HG02973 (cell line): ENCODE measurements around the gene MDH2.
"Not testable (repeated sequence)": the region's sequence is repeated elsewhere in the genome, so short reads cannot be mapped to it uniquely, and the experiment has no call there.

Experiments used
- ATAC-seq: cut with Tn5 transposase; IDR thresholded peaks from one replicate; pipeline ENCODE4 v1.9.1; 2021; ENCODE audit warnings: moderate library complexity; ENCODE audit not compliant: unreplicated experiment

Gene MDH2

DNA sequence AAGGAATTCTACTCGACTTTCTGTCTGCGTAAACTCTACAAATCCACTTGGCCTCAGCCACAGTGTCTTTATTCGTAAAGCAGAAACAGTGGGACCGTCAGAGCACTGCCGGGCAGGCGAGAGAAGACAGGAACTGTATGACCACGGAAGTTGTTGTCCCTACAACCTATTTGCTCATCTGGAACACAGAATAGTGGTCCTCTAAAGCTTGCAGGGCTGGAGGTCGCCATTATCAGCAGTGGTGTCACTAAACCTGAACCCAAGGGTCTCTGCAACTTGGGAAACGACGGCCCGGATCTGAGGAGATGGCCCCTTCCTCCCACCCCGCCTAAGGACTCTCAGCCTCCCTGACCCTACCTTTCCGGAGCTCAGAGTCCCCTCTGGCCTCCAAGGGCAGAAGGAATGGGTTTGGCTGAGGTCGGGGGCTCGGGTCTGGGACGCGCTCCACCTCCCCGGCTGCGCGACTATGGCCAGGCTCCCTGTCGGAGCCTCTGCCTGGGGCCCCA is 548 bp upstream of the MDH2 start:
- no peak for ATAC-seq

DNA sequence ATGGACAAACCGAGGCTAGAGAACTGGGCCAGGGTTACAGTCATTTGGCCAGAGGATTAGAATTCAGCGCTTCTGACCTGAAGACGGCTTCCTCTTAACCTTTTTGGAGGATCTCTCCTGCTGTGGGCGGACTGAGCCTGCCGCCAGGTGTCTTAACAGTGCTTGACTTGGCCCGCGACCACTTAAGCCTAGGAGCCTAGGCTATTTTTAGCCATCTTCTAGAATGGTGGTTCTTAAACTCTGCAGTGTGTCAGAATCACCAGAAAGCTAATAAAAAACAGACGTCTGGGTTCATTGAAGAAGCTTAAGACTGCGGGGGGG is 722 bp downstream of the MDH2 start:
- no peak for ATAC-seq

DNA sequence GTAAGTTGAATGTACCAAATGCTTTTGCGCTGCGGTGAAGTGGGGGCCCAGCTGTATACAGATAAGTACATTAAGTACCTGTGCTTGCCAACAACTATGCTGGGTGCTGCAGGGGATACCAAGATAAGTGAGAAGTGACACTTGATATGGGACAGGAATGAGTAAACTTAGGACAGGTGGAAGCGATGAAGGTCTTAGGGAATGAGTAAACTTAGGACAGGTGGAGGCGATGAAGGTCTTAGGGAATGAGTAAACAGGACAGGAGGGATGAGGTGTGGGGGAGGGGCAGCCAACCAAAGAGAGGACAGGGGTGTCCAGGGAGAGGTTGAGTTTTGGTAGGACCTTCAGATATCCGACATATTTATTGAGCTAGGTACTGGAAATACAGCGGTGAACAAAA is 1.4 kb downstream of the MDH2 start:
- no peak for ATAC-seq

DNA sequence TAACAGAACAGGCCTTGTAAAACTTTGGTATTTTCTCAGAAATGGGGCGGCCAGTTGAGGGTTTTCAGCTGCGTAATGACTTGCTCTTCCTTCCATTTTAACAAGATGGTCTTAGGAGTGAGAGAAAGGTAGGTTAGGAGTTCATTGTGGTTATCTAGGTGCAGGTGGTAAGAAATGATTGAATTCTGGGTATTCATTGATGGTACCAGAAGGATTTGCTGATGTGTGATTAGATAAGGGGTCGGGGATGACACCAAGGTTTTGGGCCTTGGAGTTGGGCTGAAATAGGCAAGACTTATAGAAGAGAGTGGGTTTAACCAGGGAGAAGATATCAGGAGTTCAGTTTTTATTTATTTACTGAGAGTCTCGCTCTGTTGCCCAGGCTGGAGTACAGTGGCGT is 2.6 kb downstream of the MDH2 start:
- ATAC-seq, result no peak

DNA sequence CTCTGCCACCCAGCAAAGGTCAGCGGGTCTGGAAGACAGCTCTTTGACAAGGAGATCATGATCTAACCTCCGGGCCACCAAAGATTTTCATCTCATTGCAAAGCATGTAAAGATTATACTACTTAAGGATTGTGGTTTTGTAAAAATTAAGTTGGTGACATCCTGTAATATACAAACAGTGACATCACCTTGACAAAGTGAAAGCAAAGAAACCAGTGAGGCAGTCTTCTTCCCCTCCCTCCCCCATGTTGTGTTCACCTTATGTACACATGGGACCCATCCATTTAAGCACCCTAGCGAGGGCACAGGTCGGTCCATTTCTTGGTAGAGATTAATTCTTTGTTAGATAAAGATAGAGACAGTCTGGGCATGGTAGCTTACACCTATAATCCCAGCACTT is 3.9 kb downstream of the MDH2 start:
- no peak for ATAC-seq

DNA sequence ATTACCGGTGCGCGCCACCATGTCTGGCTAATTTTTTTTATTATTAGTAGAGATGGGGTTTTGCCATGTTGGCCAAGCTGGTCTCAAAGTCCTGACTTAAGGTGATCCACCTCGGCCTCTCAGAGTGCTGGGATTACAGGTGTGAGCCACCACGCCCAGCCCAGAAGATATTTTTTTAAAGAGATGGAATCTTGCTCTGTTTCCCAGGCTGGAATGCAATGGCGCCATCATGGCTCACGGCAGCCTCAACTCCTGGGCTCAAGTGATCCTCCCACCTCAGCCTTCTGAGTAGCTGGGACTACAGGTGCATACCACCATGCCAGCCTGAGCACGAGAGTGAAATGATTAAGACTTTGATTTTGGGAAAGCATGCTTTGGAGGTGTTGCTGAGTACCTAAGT is 4.8 kb downstream of the MDH2 start:
- not testable (repeated sequence) for ATAC-seq

DNA sequence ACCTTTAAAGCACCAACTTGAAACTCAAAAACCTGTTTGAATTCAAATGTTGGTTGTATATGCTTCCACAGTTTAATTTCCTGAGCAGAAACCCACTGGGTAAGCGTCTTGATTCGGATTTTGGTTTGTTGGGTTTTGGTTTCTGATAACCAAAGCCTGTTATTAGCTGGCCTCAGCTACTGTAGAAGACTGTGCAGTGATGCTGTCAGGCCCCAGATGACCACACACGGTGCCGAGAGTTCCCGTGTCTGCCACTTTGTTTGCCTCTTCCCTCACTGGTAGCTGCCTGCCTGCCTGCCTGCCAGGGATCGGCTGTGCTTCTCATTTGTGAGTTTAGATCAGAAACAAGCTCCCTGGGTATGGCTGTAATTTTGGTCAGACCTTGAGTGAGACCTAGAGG is 5.6 kb downstream of the MDH2 start:
- ATAC-seq, result no peak

DNA sequence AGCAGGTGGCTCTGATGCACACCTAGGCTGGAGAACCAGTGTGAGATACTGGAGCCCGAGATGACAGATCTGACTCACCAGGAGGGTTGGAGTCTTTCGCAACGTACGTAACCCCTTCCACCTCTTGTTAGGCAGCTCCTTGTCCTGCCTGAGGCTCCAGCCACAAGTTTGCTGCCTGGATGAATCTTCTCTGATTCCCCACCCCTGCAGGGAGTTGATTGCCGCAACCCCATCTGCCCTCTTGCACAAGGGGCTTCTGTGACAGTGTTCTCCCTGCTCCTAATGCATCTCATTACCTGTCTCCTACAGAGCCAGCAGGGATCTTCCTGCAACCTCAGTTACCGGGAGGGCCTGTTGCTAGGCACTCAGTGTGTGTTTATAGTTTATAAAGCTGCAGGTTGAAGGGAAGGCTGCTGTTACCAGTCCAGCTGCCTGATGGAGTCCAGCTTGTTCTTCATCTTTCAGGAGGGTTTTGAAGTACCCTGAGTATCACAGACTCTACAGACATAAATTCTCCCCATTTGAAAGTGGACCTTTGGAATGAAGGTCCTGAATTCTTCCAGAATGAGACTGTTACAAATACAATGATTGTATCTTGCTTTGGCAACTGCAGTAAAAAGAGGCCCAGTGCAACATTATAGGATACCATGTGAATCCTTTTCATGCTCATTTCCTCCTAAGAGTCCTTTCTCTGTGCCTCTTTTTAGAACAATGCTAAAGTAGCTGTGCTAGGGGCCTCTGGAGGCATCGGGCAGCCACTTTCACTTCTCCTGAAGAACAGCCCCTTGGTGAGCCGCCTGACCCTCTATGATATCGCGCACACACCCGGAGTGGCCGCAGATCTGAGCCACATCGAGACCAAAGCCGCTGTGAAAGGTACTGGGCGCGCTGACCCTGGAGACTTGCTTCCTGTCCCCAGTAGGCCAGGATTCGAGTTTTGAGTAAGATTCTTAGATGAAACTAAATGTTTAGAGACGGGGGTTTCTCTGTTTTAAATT is 6.5 kb downstream of the MDH2 start:
- no peak for ATAC-seq

DNA sequence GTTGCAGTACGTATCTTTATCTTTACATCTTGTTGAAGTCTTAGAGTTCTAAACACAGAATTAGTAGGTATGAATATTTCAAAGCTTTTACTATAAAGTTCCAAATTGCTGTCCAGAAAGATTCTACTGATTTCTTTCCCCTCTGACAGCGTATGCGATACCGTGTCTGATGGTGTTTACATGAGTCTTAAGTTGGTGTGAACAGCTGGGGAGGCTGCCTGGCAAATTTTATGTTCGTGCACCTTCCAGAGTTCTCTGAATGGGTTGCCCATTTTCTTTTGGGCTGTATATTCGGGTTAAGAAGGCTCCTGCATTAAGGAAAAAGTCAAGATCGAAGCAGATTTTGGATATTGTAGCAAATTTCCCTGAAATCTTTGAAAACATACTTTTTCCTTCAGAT is 8.3 kb downstream of the MDH2 start:
- ATAC-seq, result no peak

DNA sequence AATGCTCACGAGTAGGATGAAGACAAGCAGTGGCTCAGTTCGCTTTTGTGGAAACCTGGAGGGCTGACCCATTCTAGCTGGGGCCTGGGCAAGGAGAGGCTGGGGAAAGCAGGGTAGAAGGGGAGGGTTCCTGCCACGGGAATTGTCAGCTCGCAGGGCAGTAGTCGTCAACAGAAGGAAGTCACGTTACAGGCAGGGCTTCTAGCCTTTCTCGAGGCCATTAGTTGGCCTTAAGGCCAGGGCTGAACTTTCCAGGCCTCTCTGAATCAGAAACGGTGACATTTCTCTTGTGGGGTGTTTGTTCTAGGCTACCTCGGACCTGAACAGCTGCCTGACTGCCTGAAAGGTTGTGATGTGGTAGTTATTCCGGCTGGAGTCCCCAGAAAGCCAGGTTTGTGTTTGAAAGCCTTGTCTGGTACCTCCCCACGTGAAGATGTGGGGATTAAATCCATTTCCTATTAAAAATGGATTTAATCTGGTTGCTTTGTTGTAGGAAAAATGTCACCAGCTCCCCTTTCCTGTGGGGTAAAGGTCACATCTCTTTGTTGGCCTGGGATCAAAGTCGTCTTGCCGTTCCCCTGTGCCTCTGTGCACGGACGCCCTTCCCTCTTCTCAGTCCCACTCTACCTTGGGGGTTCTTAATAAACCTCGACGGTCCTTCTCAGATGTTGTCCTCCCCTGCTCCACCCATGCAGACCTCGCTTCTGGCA is 9.4 kb downstream of the MDH2 start:
- ATAC-seq, result no peak

DNA sequence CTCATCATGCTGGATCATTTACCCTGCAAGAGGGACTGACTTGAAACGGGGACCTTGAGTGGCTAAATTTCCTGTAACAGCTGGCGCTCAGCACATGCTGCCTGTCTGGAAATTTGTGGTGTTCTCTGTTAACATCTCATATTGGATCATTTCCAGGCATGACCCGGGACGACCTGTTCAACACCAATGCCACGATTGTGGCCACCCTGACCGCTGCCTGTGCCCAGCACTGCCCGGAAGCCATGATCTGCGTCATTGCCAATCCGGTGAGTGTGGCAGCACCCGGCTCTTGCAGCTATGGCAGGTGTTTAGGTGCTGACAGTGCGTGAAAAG is 9.9 kb downstream of the MDH2 start:
- ATAC-seq, result no peak

DNA sequence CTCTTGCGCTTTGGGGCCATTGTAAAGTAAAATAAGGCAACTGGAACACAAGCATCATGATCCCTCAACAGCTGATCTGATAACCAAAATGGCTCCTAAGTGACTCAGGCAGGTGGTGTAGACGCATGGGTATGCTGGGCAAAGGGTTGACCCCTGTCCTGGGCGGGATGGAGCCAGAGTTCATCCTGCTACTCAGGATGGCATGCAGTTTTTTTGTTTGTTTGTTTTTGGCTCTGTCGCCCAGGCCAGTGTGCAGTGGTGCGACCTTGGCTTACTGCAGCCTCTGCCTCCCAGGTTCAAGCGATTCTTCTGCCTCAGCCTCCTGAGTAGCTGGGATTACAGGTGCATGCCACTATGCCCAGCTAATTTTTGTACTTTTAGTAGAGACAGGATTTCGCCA is 10.8 kb downstream of the MDH2 start:
- ATAC-seq, result not testable (repeated sequence)

DNA sequence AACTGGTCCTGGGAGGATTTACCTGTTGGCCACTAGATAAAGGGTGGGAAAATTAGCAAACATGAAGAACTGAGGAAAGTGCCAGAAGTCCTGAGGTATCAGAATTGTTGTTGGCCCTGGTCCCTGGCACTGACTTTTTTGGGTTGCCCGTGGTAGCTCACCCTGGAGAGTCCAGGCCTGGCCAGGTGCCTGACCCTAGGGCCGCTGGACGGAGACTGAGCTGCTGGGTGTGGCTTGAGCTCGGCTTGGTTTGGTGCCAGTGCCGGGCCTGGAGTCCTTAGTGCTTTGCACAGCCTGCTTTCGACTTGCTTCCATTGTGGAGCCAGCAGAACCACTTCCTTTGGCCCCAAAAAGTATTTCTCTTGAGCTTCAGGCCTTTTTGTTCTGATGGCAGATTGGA is 12.9 kb downstream of the MDH2 start:
- no peak for ATAC-seq

DNA sequence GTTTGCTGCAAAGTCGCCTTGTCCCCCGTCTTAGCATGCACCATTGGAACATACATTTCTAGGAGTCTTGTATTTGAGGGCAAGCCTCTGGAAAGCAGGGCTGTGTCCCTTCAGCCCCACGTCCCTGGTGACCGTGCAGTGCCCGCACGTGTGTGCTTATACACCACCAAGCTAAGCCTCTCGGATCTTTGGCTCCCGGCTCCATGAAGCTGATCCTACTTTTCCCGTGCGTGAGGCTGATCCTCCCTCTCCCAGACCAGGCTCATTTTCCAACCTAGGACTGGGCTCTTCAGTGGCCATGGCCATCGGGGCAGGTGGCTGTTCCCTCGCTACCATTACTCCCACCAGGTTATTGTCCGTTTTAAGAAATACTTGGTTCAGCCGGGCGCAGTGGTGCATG is 14.3 kb downstream of the MDH2 start:
- no peak for ATAC-seq

DNA sequence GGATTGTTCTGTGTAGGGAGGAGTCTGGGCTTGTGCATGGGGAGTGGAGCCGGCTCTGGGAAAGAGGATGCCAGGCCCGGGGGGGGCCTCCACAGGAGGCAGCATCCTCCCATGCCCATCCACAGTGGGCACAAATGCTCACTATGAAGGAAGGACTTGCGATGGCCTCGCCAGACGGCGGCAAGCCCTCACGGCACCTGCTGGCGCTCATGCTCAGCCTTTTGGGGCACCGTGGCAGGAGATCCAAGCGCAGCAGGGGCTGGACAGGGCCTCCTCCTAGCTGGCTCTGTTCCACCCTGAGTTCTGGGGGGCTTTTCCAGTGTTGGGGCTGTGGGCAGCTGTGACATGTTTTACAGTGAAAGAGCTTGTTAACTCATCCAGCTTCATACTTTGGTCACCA is 15.2 kb downstream of the MDH2 start:
- no peak for ATAC-seq

DNA sequence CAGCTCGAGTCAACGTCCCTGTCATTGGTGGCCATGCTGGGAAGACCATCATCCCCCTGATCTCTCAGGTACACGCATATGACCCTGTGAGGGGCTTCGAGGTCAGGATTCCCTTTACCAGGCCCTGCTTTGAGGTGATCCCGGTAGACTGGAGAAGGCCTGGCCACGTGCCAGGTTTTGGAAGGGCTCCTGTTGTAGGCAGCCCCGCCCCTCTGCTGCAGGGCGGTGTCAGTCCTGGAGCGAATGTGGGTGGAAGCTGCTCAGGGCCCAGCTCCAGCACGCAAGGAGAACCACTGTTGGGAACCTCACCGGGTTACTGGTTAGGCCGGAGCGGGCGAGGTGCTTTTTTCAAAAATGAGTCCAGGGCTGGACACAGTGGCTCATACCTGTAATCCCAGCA is 15.6 kb downstream of the MDH2 start:
- ATAC-seq, result no peak

DNA sequence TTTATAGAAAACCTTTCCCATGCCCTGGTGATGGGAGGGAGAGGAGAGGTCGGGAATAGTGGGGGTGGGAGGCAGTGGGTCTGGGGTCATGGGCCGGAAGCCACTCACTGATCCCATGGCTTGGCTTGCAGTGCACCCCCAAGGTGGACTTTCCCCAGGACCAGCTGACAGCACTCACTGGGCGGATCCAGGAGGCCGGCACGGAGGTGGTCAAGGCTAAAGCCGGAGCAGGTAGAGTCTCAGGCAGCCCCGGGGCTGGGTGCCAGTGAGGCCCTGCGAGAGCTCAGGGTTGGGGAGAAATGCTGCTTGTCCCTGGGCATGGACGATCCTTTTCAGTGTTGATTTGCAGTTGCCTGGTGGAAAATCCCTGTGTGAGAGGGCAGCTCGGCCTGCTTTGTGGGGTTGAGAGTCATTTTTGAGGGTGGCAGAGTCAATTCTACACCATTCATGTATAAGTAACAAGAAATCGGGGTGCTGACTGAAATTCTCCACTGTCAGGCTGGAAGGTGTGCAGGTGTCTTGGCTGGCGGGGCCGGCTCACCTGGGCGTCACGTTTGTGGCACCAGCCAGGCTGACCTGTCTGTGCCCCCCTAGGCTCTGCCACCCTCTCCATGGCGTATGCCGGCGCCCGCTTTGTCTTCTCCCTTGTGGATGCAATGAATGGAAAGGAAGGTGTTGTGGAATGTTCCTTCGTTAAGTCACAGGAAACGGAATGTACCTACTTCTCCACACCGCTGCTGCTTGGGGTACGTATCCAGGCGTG is 16.5 kb downstream of the MDH2 start:
- no peak for ATAC-seq

DNA sequence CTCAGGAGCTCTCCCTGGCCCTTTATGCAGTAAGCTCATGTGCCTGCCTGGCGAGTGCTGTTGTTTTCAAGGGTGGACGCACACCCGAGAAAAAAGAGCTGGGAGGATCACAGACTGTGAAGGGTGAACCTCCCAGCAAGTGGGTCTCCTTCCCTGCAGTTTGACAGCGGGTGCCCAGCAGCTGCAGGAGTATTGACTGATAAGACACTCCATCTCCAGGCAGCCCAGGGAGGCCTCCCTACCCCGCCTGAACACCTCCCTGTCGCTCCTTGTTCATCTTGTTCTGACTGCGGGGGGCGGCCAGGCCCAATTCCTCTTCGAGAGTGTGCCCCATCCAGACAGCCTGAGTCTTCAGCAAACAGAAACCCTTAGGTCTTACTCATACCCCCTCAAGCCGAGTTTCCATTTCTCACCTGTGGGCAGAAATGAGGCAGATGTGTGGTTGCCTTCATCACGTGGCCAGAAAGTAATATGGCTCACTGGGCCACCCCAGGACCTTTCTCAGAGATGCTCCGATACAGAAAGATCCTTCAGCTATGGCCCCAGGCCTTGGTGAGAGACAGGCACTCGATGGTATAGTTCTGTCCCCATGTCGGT is 17.2 kb downstream of the MDH2 start:
- ATAC-seq, result no peak

DNA sequence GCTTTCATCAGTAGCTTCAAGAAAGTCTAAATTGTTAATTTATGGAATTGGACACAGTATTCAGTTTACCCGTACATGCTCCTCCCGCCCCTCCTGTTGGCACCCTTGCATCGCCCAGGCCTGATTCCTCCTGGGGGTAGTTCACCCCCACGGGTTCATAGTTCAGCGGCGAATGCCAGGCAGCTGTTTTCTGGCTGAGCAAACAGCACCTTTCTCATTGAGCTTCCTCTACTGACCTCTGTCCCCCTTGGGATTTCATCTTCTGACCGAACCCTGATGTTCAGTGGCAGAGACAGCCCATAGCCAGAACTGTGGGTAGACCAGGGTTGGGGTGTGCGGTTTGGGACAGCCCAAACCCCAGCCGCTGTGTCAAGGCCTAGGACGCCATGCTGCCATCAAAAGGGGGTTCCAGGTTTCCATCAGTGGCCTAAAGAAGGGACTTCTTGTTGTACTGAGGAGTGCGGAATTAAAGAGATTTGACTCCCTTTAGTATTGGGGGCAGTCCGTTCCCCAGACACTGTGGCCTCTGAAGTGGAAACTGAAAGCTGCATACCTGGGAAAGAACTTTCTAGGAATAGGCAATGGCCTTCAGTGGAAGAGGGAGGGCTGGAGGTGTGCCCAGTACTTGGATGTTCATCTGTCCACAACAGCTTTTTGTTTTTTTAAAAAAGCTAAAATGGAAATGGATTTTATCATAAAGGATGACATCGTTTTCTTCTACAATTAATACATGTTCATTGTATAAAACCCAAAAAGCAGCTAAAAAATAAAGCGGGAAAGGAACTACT is 19.0 kb downstream of the MDH2 start:
- ATAC-seq, result no peak

DNA sequence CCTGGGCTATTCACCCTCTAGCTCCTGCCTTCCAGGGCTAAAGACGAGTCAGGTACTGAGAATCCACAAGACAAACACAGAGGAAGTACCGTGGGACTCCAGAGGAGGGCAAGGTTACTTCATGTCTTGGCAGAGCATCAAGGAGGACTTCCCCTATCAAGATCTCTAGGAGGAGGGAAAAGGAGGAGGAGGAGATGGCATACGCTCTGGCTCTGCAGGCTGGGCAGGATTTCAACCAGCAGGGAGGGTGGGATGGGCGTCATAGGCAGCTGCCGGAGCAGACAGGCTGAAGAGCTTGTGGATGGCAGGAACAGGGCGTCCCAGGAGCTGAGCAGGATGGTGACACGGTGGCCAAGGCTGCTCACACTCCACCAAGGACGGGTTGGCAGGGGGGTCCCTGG is 21.3 kb downstream of the MDH2 start:
- no peak for ATAC-seq
